Measurements from ENCODE around the gene MMP17. TPM values are rescaled to one million over a fixed set of nuclear protein-coding genes. Genes with fewer than 3 reads are reported as not detected.

MMP17 gene
- 0.39 and 0.81 TPM in 2 replicates for total RNA-seq

DNA sequence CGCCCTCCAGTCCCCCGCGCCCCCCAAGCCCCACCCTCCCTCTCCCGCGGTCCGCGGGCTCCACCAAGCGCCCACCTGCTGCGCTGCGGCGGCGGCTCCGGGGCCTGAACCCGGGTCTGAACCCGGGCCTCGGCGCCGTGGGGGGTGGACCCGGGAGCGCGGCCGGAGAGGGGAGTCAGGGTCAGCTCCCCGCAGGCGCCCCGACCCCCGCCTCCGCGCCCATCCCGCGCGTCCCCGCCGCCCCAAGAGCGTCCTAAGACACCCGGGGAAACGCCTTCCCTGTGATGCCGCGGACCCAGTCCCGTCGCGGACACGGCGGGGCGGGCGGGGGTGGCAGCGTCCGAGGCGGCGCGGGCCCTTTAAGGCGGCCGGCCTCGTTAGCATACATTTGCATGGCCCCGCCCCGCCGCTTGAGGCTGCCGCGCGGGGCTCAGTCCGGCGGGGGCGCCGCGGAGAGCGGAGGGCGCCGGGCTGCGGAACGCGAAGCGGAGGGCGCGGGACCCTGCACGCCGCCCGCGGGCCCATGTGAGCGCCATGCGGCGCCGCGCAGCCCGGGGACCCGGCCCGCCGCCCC is at the start of gene MMP17:
Gene MMP17, plus strand, starts transcription at position 433 of the 574 bp plus-strand sequence. Its CDS starts 102 bp downstream, at position 535.
- peak; percentile 22 for DNase-seq (ENCODE audit: low spot score)
- no peaks in the 10 kb centered on the region for H3K36me3 Mint-ChIP-seq (ENCODE audit: low read depth)
- H3K4me1 Mint-ChIP-seq (ENCODE audit: low read depth) = no peaks in the 10 kb centered on the region
- H3K4me3 Mint-ChIP-seq = peak within 1 kb of the TSS; percentile 47
- intact Hi-C loops (cut with micrococcal nuclease) = loop anchor here (1.0 to 2.0 kb wide), 3 partner anchors 66 to 317 kb away; partner anchors contain the start of genes EP400 and ULK1
- H3K9me3 Mint-ChIP-seq = no peaks in the 10 kb centered on the region
- peaks cover 44% of the 10 kb centered on the region for H3K27me3 Mint-ChIP-seq (ENCODE audit: insufficient read depth)
- no peak within 1 kb of the TSS for H3K27ac Mint-ChIP-seq

DNA sequence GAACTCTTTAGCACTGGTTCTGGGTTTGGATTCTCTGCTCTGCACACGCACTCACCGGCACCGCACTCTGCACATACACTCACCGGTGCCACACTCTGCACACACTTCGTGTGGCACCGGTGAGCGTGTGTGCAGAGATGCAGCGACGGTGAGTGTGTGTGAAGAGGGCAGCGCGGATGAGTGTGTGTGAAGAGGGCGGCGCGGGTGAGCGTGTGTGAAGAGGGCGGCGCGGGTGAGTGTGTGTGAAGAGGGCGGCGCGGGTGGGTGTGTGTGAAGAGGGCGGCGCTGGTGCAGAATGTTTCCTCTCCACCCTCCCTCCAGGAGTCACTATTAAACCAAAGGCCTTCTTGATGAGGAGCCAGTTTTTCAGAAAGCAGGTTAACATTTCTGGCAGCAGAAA is 49.2 kb upstream of the MMP17 start:
- intact Hi-C loops (cut with micrococcal nuclease) = no loop called here
- H3K4me1 Mint-ChIP-seq (ENCODE audit: low read depth) = peaks cover 21% of the 10 kb centered on the region
- peak overlapping the region; percentile 59 for H3K27ac Mint-ChIP-seq
- peaks cover 35% of the 10 kb centered on the region for H3K36me3 Mint-ChIP-seq (ENCODE audit: low read depth)
- no peak for DNase-seq (ENCODE audit: low spot score)
- H3K9me3 Mint-ChIP-seq = no peaks in the 10 kb centered on the region
- no peak overlapping the region for H3K4me3 Mint-ChIP-seq
- H3K27me3 Mint-ChIP-seq (ENCODE audit: insufficient read depth) = no peaks in the 10 kb centered on the region

DNA sequence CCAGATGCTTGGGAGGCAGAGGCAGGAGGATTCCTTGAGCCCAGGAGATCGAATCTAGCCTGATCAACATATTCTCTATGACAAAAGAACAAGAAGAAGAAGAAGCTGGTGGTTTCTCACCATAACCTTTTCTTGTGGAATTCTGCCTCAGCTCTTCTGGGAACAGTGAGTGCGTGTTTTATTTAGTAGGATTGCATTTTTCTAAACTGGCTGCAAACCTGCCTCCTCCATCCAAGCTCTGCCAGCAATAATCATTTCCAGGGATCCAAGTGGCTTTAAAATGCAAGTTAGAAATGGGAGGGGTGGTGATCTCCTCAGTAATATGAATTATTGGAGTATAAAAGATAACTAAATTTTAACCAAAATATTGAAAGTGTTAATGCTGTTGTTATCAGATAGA is 46.1 kb upstream of the MMP17 start:
- Mint-ChIP-seq H3K9me3 (no peaks in the 10 kb centered on the region), H3K27ac (no peak overlapping the region), H3K4me3 (no peak overlapping the region), H3K27me3 (ENCODE audit: insufficient read depth) (no peaks in the 10 kb centered on the region), H3K4me1 (ENCODE audit: low read depth) (peaks cover 4% of the 10 kb centered on the region), H3K36me3 (ENCODE audit: low read depth) (peaks cover 34% of the 10 kb centered on the region)
- intact Hi-C loops (cut with micrococcal nuclease) = no loop called here
- no peak for DNase-seq (ENCODE audit: low spot score)

DNA sequence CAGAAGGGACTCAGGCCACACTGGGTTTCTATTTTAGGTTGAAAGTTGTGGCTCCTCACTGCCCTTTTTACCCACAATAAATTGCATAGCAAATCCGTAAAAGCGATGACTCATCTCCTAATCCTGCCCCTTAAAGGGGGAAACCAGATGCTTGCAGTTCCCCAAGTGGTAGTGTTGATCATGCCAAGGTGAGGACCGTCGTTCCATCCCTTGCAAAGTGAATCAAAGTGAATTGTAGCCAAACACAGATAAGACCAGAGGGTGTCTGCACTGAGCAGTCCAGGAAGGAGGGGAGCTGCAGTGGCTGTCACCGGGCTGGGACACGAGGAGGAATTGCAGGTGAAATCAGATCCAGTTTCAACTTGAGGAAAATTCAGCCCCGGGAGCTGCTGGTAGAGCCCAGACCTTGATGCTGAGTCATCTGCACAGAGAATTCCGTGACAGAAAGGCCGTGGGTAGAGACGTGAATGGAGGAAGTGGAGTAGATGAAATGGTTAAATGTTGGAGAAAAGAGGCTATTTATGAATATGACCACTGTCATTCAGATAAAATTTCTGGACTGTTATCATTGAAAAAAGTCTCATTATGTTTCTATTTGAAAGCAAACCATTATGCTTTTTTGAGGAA is 44.2 kb upstream of the MMP17 start:
- Mint-ChIP-seq H3K4me1 (ENCODE audit: low read depth) (peaks cover under 1% of the 10 kb centered on the region), H3K27ac (no peak overlapping the region), H3K36me3 (ENCODE audit: low read depth) (peaks cover 23% of the 10 kb centered on the region), H3K9me3 (no peaks in the 10 kb centered on the region), H3K27me3 (ENCODE audit: insufficient read depth) (no peaks in the 10 kb centered on the region), H3K4me3 (no peak overlapping the region)
- intact Hi-C loops (cut with micrococcal nuclease) = no loop called here
- no peak for DNase-seq (ENCODE audit: low spot score)

DNA sequence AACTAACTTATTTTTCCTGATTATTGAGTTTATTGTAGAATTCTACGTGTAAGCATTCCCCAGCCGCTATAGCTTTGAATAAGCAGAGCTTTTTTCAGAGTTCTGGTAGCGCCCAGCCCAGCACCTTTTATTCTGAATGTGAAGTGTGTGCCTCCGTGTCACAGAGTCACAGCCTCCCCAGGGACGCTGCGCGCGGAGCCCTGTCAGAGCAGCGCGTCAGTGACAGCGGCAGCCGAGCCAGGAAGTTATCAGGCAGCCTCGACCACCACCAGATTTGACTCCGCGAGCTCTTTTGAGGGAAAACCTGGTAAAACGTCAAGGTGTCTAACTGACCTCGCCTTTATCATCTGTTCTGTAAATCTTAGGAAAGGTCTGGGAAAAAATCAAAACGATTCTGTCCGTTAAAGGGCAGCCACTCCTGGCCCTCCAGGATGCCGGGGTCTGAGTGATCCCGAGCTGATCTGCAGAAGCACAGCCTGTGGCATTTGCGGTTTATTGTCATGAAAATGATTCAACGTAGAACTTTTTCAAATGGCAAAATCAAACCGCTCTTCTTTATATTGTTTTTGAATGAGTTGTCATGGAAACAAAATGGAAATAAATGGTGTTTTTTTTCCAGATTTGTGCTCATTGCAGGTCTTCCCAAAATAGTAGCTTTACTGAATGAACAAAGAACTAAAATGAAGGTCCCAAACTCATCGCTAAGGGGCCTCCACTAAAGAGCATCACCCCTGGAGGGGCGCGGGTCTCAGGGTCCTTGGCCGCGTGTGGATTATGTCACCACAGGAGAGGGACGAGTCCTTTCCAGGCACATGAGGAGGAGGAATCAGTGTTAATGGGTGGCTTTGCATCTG is 43.1 kb upstream of the MMP17 start:
- Mint-ChIP-seq H3K27ac (no peak overlapping the region), H3K4me3 (no peak overlapping the region), H3K9me3 (no peaks in the 10 kb centered on the region), H3K4me1 (ENCODE audit: low read depth) (no peaks in the 10 kb centered on the region), H3K36me3 (ENCODE audit: low read depth) (peaks cover 30% of the 10 kb centered on the region), H3K27me3 (ENCODE audit: insufficient read depth) (no peaks in the 10 kb centered on the region)
- DNase-seq (ENCODE audit: low spot score) = no peak
- intact Hi-C loops (cut with micrococcal nuclease) = no loop called here

DNA sequence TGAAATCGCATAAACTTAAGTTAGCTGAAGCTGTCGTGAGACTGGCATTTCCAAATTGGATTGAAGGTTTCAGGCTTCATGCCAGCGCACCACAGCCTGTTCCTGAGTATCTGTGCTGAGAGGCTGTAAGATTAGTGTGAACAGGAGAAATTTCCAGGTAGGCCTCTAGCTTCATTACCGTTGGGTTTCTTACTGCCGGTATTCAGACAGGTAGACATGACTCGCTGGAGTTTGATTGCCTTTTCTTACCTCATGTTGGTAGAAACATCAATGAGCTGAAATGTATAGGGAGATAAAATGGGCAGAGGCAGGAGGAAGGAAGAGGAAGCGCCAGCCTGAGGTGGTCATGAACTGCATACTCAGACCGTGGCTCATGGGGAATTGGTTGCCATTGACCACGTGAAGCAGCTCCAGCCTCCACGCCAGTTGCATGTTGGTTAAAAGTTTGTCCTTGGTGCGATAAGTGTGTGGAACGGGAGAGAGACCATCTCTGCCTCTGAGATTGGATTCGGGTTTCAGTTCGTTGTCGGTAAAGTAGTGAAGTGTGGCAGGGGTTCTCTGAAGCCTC is 42.3 kb upstream of the MMP17 start:
- Mint-ChIP-seq H3K4me3 (no peak overlapping the region), H3K4me1 (ENCODE audit: low read depth) (no peaks in the 10 kb centered on the region), H3K27ac (no peak overlapping the region), H3K36me3 (ENCODE audit: low read depth) (peaks cover 33% of the 10 kb centered on the region), H3K9me3 (no peaks in the 10 kb centered on the region), H3K27me3 (ENCODE audit: insufficient read depth) (no peaks in the 10 kb centered on the region)
- intact Hi-C loops (cut with micrococcal nuclease) = no loop called here
- no peak for DNase-seq (ENCODE audit: low spot score)

DNA sequence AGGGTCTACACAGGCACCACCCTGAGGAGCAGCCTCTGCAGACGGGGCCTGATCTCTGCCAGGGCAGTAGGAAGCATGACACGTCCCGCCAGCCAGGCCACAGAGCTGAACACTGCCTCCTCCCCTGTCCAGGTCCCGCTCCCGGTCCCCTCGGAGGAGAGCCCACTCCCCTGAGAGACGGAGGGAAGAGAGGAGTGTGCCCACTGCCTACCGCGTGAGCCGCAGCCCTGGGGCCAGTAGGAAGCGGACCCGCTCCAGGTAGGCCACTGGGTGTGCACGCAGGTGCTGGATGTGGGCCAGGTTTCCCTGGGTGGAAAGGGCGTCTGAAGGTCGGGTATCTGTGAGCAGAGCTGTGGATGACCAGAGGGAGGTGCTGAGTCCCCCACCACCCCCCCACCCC is 41.9 kb upstream of the MMP17 start:
- no peaks in the 10 kb centered on the region for H3K4me1 Mint-ChIP-seq (ENCODE audit: low read depth)
- H3K9me3 Mint-ChIP-seq = no peaks in the 10 kb centered on the region
- no peak for DNase-seq (ENCODE audit: low spot score)
- H3K27ac Mint-ChIP-seq = no peak overlapping the region
- H3K27me3 Mint-ChIP-seq (ENCODE audit: insufficient read depth) = no peaks in the 10 kb centered on the region
- intact Hi-C loops (cut with micrococcal nuclease) = no loop called here
- H3K36me3 Mint-ChIP-seq (ENCODE audit: low read depth) = peaks cover 34% of the 10 kb centered on the region
- no peak overlapping the region for H3K4me3 Mint-ChIP-seq

DNA sequence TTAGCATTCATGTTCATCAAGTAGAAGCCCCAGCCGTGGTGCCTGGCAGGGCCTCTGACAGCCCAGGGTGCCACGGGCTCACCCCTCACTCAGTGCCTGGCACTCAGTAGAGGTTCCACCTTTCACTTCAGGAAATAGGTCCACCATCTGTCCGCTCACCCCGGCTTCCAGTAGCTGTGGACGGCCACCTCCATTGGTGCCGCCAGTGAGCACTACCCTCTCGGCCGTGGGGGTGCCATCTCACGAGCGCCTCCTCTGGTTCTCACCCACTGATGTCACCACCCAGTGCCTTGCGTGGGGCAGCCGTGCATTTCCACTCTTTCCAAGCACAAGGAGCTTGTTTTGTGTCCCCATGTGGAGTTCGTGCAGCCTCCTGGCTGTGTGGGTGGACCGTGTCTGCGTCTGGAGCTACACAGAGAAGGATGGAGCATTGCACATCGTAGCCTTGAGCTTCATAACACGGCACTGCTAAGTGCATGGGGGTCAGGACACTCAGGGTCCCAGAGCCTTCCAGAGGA is 41.0 kb upstream of the MMP17 start:
- Mint-ChIP-seq H3K4me3 (no peak overlapping the region), H3K4me1 (ENCODE audit: low read depth) (no peaks in the 10 kb centered on the region), H3K27me3 (ENCODE audit: insufficient read depth) (no peaks in the 10 kb centered on the region), H3K36me3 (ENCODE audit: low read depth) (peaks cover 34% of the 10 kb centered on the region), H3K9me3 (no peaks in the 10 kb centered on the region), H3K27ac (no peak overlapping the region)
- no peak for DNase-seq (ENCODE audit: low spot score)
- intact Hi-C loops (cut with micrococcal nuclease) = no loop called here

DNA sequence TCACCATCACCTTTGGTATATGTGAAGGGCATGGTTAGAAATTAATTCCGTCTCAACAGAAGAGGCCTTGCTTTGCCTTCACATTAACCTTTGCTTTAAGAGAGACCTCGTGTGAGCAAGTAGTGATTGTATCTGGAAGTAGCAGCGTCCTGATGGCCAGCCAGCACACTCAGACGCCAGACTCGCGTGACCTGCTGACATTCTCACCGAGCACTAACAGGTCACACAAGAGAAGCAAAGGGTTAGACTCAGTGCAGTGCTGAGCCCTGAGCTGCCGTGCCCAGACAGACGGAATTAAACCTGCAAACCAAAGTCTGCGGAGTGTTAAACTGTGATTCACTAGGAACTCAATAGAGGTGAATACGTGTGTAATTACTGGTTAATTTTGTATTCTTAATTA is 40.1 kb upstream of the MMP17 start:
- H3K27ac Mint-ChIP-seq = no peak overlapping the region
- no peaks in the 10 kb centered on the region for H3K27me3 Mint-ChIP-seq (ENCODE audit: insufficient read depth)
- H3K36me3 Mint-ChIP-seq (ENCODE audit: low read depth) = peaks cover 33% of the 10 kb centered on the region
- intact Hi-C loops (cut with micrococcal nuclease) = no loop called here
- H3K4me3 Mint-ChIP-seq = no peak overlapping the region
- H3K9me3 Mint-ChIP-seq = no peaks in the 10 kb centered on the region
- DNase-seq (ENCODE audit: low spot score) = no peak
- no peaks in the 10 kb centered on the region for H3K4me1 Mint-ChIP-seq (ENCODE audit: low read depth)

DNA sequence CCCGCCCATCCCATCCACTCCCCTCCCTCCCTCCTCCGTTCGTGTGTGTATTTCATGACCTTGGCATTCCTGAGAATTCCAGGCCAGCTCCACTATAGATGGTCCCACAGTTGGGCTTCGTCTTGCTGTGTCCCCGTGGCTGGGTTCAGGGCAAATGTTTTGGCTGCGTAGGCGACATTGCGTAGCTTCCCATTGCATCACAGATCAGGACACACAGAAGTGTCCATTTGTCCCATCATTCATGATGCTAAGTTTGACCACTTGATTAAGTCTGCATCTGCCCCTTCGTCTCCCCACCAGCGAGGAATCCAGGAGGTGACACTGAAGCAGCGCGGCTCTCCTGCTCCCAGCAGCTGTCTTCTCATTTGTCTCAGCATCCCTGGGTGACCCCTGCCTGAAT is 38.6 kb upstream of the MMP17 start:
- DNase-seq (ENCODE audit: low spot score) = no peak
- H3K4me3 Mint-ChIP-seq = no peak overlapping the region
- no peaks in the 10 kb centered on the region for H3K4me1 Mint-ChIP-seq (ENCODE audit: low read depth)
- H3K27ac Mint-ChIP-seq = no peak overlapping the region
- no peaks in the 10 kb centered on the region for H3K9me3 Mint-ChIP-seq
- no peaks in the 10 kb centered on the region for H3K27me3 Mint-ChIP-seq (ENCODE audit: insufficient read depth)
- intact Hi-C loops (cut with micrococcal nuclease) = no loop called here
- peaks cover 37% of the 10 kb centered on the region for H3K36me3 Mint-ChIP-seq (ENCODE audit: low read depth)

DNA sequence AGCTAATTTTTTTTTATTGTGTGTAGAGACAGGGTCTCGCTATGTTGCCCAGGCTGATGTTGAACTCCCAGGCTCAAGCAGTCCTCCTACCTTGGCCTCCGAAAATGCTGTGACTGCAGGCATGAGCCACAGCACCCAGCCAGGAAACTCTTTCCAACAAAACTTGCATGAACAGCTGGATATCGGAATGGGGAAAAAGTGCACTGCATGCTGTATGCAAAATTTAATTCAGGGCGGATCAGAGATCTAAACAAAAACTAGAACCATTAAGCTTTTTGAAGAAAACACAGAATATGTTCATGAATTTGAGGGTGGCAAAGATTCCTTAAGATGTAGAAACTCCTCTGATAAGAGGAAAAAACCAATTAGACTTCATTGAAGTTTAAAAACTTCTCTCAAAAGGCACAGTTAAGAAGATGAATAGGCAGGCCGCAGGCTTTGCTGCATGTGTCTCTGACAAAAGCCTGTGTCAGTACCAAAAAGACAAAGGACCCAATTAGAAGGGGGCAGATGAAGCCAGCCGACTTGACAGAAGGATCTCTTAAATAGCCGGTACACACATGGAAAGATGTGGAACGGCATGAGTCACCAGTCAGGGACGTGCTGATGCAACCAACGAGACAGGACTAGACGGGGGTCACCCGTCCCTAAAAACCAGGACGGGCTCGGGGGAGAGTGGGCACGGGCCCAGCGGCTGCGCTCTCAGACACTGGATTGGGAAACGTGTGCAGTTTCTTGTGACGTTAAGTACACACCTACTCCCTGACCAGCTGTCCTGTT is 34.8 kb upstream of the MMP17 start:
- no peaks in the 10 kb centered on the region for H3K4me1 Mint-ChIP-seq (ENCODE audit: low read depth)
- H3K27me3 Mint-ChIP-seq (ENCODE audit: insufficient read depth) = no peaks in the 10 kb centered on the region
- no peak overlapping the region for H3K4me3 Mint-ChIP-seq
- peaks cover 32% of the 10 kb centered on the region for H3K36me3 Mint-ChIP-seq (ENCODE audit: low read depth)
- DNase-seq (ENCODE audit: low spot score) = no peak
- no peaks in the 10 kb centered on the region for H3K9me3 Mint-ChIP-seq
- H3K27ac Mint-ChIP-seq = no peak overlapping the region
- intact Hi-C loops (cut with micrococcal nuclease) = no loop called here

DNA sequence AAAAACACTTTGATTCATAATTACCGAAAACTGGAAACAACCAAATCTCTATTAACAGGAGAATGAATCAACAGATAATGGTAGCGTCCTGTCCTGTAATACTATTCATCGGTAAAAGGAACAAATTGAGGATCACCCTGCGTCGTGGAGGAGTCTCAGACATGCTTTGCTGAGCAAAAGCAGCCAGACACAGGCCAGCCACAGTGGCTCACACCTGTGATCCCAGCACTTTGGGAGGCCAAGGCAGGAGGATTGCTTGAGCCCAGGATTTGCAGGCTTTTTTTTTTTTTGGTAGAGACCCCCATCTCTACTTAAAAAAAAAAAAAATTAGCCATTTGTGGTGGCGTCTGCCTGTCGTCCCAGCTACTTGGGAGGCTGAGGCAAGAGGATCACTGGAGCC is 34.1 kb upstream of the MMP17 start:
- no peak for DNase-seq (ENCODE audit: low spot score)
- H3K4me3 Mint-ChIP-seq = no peak overlapping the region
- H3K27me3 Mint-ChIP-seq (ENCODE audit: insufficient read depth) = no peaks in the 10 kb centered on the region
- H3K4me1 Mint-ChIP-seq (ENCODE audit: low read depth) = no peaks in the 10 kb centered on the region
- H3K9me3 Mint-ChIP-seq = no peaks in the 10 kb centered on the region
- peaks cover 36% of the 10 kb centered on the region for H3K36me3 Mint-ChIP-seq (ENCODE audit: low read depth)
- H3K27ac Mint-ChIP-seq = no peak overlapping the region
- intact Hi-C loops (cut with micrococcal nuclease) = no loop called here

All from activated T-helper 1 cell treated with anti-CD3 and anti-CD28 coated beads, Interleukin-12 subunit alpha, Interleukin-12 subunit beta, Interleukin-2, Interleukin-4 antibody, amounts not matched to agents 30 ng/mL and 10 ng/mL and 1 ng/mL, durations not matched to agents 14 hours and 24 hours and 36 hours (primary cell).